ENCODE data around the gene LDB3. TPM values are rescaled to one million over a fixed set of nuclear protein-coding genes. Genes with fewer than 3 reads are reported as not detected.

LDB3 gene
- total and polyA plus RNA-seq, 11 donors, result 165 to 1,759 (median 1,273) TPM

DNA sequence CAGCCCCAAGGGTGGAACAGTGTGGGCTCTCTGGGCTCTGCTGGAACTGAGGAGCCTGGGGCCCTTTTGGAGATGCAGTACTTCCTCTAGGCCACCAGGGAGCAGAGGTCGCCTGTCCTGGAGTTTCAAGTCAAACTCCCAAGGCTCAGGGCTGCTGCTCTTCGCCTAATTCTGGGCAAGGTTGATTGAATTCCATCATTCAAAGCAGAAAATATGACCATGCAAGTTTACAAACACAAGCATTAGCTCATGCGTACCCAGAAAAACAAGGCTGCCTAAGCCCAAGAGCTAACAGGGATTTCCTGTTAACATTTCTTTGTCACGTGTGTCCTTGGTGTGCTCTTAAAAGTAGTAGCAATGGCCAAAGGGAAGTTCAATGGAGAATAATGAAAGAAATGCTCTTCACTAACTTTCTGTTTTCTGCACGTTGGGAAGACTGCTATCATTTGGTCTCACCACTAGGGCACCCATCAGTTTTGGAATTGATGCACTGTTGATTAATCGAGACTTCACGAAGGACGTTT, 20.1 kb downstream of the LDB3 start:
- Histone ChIP-seq H3K36me3 (peaks cover 0 to 23% (median 0%) of the 10 kb centered on the region in 9 donors), H3K4me1 (peaks cover 0 to 72% (median 25%) of the 10 kb centered on the region in 12 donors), H3K27me3 (peaks cover 0 to 2% (median 0%) of the 10 kb centered on the region in 9 donors), H3K27ac (peak overlapping the region in 11 of 12 donors; percentile 22 to 99 (median 40)), H3K9me3 (no peaks in the 10 kb centered on the region), H3K4me3 (no peak overlapping the region)
- intact Hi-C loops (cut with DNase I), result loop anchor here in 6 of 10 donors (1.0 to 5.0 kb wide), 3 partner anchors 209 to 212 kb away; no protein-coding TSS in a partner anchor
- ATAC-seq (no peak), DNase-seq (peak in 4 of 5 donors; percentile 52 to 73 (median 70))
- WGBS, 4 donors, result 11 to 17% (median 16%) methylated on average over 8 of the region's 8 CpGs
- no peak for TF ChIP-seq POLR2A (IDR thresholded peaks at IDR 0.05)
- TF ChIP-seq, protein P1, sequence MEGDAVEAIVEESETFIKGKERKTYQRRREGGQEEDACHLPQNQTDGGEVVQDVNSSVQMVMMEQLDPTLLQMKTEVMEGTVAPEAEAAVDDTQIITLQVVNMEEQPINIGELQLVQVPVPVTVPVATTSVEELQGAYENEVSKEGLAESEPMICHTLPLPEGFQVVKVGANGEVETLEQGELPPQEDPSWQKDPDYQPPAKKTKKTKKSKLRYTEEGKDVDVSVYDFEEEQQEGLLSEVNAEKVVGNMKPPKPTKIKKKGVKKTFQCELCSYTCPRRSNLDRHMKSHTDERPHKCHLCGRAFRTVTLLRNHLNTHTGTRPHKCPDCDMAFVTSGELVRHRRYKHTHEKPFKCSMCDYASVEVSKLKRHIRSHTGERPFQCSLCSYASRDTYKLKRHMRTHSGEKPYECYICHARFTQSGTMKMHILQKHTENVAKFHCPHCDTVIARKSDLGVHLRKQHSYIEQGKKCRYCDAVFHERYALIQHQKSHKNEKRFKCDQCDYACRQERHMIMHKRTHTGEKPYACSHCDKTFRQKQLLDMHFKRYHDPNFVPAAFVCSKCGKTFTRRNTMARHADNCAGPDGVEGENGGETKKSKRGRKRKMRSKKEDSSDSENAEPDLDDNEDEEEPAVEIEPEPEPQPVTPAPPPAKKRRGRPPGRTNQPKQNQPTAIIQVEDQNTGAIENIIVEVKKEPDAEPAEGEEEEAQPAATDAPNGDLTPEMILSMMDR (IDR thresholded peaks at IDR 0.05), result peak; percentile 68 to 85 (median 80)

DNA sequence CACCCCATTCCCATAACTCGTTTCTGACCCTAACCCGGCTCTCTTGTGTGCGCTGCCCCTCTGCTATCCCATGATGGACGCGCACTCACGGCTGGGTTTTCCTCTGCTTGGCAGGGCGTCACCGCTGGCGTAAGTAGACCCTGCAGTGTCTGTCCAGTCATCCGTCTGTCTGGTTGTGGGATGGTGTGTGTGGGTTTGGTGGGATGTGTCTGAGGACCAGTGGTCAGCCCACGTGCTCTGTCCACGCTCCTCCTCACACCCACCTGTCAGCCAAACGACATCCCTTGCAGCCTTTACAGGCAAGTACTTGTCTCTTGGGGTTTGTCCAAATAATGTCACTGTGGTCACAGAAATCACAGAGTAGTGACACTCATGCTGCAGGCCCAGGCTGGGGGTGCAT, 20.8 kb downstream of the LDB3 start:
- no peaks in the 10 kb centered on the region for H3K27me3 ChIP-seq
- peak in 2 of 5 donors; percentile 53 to 58 for DNase-seq
- H3K4me3 ChIP-seq, result no peak overlapping the region
- peaks cover 0 to 27% (median 0%) of the 10 kb centered on the region in 9 donors for H3K36me3 ChIP-seq
- WGBS, 4 donors, result 64 to 75% (median 67%) methylated on average over 13 of the region's 13 CpGs
- peak overlapping the region in 10 of 12 donors; percentile 12 to 99 (median 38) for H3K27ac ChIP-seq
- peaks cover 0 to 72% (median 26%) of the 10 kb centered on the region in 12 donors for H3K4me1 ChIP-seq
- intact Hi-C loops (cut with DNase I), result loop anchor here in 5 of 10 donors (2.0 to 5.0 kb wide), 2 partner anchors 208 to 210 kb away; no protein-coding TSS in a partner anchor
- H3K9me3 ChIP-seq, result no peaks in the 10 kb centered on the region
- no peak for ATAC-seq
- TF ChIP-seq POLR2A (IDR thresholded peaks at IDR 0.05), result no peak
- TF ChIP-seq, protein P1 (IDR thresholded peaks at IDR 0.05), result no peak

DNA sequence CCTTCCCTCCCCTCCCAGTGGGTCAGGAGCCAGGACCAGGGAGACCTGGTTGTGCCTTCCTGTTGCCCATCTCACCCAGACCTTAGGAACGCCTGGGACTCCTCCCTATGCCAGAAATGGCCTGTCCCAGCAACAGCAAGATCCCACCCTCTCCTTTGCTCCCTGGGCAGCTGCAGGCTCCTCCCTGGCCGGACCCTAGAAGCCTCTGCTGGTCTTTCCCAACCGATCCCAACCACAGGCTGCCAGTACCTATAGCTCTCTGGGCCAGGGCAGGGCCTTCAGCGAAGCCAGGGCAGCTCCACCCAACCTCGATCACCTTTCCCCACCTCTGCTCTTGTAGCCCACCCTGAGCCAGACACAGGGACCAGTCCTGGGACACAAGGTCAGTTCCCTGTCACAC, 21.9 kb downstream of the LDB3 start:
- peaks cover 0 to 68% (median 19%) of the 10 kb centered on the region in 12 donors for H3K4me1 ChIP-seq
- DNase-seq, result peak in 2 of 5 donors; percentile 60 to 75
- peaks cover 0 to 31% (median 3%) of the 10 kb centered on the region in 9 donors for H3K36me3 ChIP-seq

DNA sequence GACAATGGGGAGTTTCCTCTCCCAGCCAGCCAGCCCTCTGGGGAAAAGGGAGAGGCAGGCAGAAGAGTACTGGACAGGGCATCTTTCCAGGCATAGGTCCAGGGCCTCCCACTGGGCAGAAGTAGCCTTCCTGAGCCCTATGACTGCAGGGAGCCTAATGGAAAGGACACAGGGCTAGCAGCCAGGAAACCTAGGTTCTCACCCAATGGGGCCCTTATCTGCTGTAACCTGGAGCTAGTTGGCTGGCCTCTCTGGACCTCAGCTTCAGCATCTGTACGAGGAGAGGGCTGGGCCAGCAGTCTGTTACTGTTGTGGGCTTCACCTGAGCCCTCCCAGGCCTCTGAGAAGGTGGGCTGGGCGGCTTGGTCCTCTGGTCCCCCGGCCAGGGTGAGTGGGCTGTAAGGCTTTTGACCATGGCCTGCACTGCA, 22.4 kb downstream of the LDB3 start:
- H3K36me3 ChIP-seq, result peaks cover 0 to 32% (median 4%) of the 10 kb centered on the region in 9 donors
- peak in 1 of 2 donors; percentile 6 for TF ChIP-seq POLR2A (IDR thresholded peaks at IDR 0.05)
- TF ChIP-seq, protein P1 (IDR thresholded peaks at IDR 0.05), result no peak
- no peaks in the 10 kb centered on the region for H3K27me3 ChIP-seq
- H3K27ac ChIP-seq, result peak overlapping the region in 10 of 12 donors; percentile 15 to 99 (median 55)
- intact Hi-C loops (cut with DNase I), result loop anchor here in 3 of 10 donors (5.0 kb wide), 2 partner anchors 207 to 212 kb away; no protein-coding TSS in a partner anchor
- peaks cover 0 to 68% (median 18%) of the 10 kb centered on the region in 12 donors for H3K4me1 ChIP-seq
- DNase-seq (peak in 4 of 5 donors; percentile 58 to 83 (median 74)), ATAC-seq (peak; percentile 18 to 33 (median 28))
- no peaks in the 10 kb centered on the region for H3K9me3 ChIP-seq
- 43 to 64% (median 60%) methylated on average over 1 to 3 of the region's 3 CpGs for WGBS, 4 donors
- no peak overlapping the region for H3K4me3 ChIP-seq

More for the DNA sequence above, 21.9 kb downstream of the LDB3 start:
- H3K9me3 ChIP-seq, result no peaks in the 10 kb centered on the region
- no peak overlapping the region for H3K4me3 ChIP-seq
- intact Hi-C loops (cut with DNase I), result loop anchor here in 3 of 10 donors (5.0 kb wide), 2 partner anchors 207 to 212 kb away; no protein-coding TSS in a partner anchor
- 43 to 68% (median 59%) methylated on average over 4 to 5 of the region's 5 CpGs for WGBS, 4 donors
- no peaks in the 10 kb centered on the region for H3K27me3 ChIP-seq
- peak; percentile 4 to 13 (median 8) for ATAC-seq
- TF ChIP-seq, protein P1 (IDR thresholded peaks at IDR 0.05), result no peak
- no peak for TF ChIP-seq POLR2A (IDR thresholded peaks at IDR 0.05)
- peak overlapping the region in 7 of 12 donors; percentile 26 to 99 (median 60) for H3K27ac ChIP-seq

Data from heart left ventricle (tissue), 16 donors.